ENCODE data around the gene CUBN.
A peak's percentile ranks its signal among the peaks of the same experiment; 100 is the strongest.

Gene CUBN

DNA sequence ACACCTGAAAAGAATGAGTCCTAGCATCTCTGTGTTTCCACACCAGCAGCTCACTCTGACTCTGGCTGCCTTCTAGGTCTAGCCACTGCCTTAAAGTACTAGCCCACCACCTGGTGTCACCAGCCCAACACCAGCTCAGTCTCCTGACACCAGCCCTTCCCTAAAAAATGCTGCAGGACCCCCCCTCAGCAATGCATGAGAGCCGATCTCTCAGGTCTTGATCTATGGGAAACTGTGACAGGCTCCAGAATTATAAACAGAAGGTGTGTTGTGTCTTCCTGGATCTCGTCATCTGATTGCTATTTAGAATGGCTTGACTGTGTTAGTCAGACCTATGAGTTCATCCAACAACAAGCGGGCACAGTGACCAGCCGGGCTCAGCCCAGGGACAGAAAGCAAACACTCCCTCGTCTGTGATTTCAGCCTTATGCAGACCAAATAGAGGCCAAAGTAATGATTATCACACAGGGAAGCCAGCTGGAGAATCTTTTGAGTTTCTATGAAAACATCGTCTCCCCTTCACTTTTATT, 66.6 kb downstream of the CUBN start:
- H3K4me3 ChIP-seq (ENCODE audit: low read depth, low read length): peak overlapping the region; percentile 30
- TF ChIP-seq, protein P1, sequence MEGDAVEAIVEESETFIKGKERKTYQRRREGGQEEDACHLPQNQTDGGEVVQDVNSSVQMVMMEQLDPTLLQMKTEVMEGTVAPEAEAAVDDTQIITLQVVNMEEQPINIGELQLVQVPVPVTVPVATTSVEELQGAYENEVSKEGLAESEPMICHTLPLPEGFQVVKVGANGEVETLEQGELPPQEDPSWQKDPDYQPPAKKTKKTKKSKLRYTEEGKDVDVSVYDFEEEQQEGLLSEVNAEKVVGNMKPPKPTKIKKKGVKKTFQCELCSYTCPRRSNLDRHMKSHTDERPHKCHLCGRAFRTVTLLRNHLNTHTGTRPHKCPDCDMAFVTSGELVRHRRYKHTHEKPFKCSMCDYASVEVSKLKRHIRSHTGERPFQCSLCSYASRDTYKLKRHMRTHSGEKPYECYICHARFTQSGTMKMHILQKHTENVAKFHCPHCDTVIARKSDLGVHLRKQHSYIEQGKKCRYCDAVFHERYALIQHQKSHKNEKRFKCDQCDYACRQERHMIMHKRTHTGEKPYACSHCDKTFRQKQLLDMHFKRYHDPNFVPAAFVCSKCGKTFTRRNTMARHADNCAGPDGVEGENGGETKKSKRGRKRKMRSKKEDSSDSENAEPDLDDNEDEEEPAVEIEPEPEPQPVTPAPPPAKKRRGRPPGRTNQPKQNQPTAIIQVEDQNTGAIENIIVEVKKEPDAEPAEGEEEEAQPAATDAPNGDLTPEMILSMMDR (IDR thresholded peaks at IDR 0.05; ENCODE audit: low read depth, low read length): no peak

DNA sequence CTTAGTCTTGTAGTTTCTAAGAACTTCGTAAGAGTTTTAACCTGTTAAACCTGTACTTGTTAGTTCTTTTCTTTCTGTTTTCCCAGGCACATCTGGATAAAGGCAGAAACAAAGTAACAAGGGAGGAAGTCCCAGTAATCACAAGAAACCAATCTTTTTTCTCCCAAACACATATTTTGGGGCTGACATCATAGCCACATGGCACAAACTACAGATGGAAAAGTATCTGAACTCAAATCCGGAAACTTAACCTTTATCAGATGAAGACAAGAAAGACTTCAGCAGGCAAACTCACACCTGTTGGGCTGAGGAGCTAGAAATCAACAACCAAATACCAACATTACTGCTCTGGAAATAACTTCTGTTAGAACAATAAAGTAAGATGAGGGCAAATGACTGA, 67.1 kb downstream of the CUBN start:
- TF ChIP-seq, protein P1 (IDR thresholded peaks at IDR 0.05; ENCODE audit: low read depth, low read length): no peak
- no peak overlapping the region for H3K4me3 ChIP-seq (ENCODE audit: low read depth, low read length)

DNA sequence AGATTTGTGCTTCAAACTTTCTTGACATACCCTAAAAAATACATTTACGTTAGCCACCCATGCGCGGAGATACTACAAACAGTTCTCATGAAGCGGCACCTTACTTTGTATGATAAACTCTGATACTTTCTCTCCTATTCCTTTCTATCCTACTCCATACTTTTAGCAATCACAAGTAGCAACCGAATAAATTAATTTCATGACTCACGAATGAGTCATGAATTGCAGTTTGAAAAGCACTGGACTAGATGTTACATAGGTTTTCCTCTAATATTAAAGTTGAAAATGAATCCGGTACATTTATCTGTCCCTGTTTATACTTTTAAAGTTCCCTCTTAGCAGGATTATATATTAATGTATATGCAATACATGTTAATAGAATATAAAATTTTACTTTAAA, 67.6 kb downstream of the CUBN start:
- TF ChIP-seq, protein P1 (IDR thresholded peaks at IDR 0.05; ENCODE audit: low read depth, low read length): no peak
- H3K4me3 ChIP-seq (ENCODE audit: low read depth, low read length): no peak overlapping the region

DNA sequence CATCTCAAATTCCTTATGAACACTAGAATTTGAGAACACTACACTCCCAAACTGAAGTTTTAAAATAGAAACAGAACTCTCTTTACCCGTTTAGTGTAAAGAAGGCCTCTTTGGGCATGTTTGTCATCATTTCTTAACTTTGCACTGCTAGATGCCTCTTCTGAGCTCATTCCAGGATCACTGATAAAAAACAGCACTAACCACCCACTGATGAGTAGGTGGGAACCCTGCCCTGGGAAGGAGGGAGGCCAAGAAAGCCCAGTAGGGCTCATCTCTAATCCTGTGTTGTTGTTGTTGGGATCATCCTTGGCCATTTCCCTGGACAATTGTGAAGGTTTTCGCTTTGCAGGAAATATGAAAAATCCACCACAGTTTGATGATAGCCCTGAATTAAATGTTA, 68.2 kb downstream of the CUBN start:
- TF ChIP-seq, protein P1 (IDR thresholded peaks at IDR 0.05; ENCODE audit: low read depth, low read length): no peak
- no peak overlapping the region for H3K4me3 ChIP-seq (ENCODE audit: low read depth, low read length)

DNA sequence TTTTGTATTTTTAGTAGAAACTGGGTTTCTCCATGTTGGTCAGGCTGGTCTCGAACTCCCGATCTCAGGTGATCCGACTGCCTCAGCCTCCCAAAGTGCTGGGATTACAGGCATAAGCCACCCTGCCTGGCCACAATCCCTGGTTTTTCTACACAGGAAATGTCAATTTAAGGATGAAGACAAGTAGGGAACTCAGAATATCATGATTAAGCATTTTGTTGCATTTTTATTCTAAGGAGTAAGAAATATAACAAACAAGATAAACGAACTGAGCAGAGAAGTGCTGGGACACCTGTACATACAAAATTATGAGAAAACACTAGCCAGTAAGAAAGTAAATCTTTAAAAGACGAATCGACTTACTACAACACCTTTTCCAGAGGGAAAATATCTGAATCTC, 69.3 kb downstream of the CUBN start:
- TF ChIP-seq, protein P1 (IDR thresholded peaks at IDR 0.05; ENCODE audit: low read depth, low read length): no peak
- no peak overlapping the region for H3K4me3 ChIP-seq (ENCODE audit: low read depth, low read length)

DNA sequence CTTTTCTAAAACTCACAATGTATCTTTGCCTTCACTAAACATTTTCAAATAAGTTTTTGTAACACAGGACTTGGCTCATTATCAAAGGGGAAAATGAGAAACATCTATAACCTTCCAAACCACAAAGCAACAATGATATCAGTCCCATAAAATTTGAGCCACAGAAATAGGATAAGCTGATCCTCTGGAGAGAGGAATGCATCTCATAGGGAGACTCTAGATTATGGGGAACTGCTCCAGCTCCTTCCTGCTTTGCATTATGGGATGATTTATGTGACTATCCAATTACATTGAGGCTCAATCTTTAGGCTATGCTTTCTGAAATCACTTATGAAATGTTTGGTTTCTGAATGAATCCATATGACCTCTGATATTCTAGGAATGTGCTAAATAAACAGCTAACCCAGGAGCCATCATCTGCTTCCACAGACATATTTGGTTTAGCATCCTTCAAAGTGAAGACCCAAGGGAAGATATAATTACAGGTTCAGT, 70.4 kb downstream of the CUBN start:
- no peak overlapping the region for H3K4me3 ChIP-seq (ENCODE audit: low read depth, low read length)
- TF ChIP-seq, protein P1 (IDR thresholded peaks at IDR 0.05; ENCODE audit: low read depth, low read length): no peak

DNA sequence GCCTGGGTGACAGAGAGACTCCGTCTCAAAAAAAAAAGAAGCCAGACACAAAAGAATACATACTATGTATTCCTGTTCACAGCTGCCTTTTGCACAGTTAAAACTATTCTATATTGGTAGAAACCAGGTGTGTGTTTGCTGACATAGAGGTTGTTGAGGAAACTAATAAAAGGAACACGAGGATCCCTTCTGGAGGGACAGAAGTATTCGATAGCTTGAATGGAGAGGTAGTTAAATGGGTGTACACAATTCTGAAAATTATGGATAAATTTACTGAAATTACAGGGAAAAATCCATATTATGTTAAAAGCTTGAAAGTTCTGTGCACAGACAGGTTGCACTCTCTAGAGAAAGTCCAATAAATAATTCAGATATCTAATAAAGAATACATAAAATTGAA, 71.5 kb downstream of the CUBN start:
- H3K4me3 ChIP-seq (ENCODE audit: low read depth, low read length): no peak overlapping the region
- TF ChIP-seq, protein P1 (IDR thresholded peaks at IDR 0.05; ENCODE audit: low read depth, low read length): no peak
